Thyroid gland (tissue), 4 donors: ENCODE results near the gene LIPM.

Source experiments
- CTCF ChIP-seq, 6 experiments: fragments of 200-600 bp in 3 of 6; fragments of 450-650 bp in 3 of 6; sonication (generic) in 3 of 6; IDR thresholded peaks; one replicate each; pipeline ENCODE4 v1.5.1; 2016 to 2019; ENCODE audit warnings: antibody characterized with exemption in 6 of 6, mild to moderate bottlenecking in 2 of 6, inconsistent platforms in 1 of 6, moderate library complexity in 1 of 6
- POLR2A ChIP-seq, 2 donors: fragments of 450-650 bp; IDR thresholded peaks; one replicate each; pipeline ENCODE4 v1.6.1; 2017; ENCODE audit warnings: antibody characterized with exemption in 2 of 2, mild to moderate bottlenecking in 2 of 2, moderate library complexity in 1 of 2

- TF ChIP-seq CTCF (IDR thresholded peaks at IDR 0.05) = no peak
- no peak for TF ChIP-seq POLR2A (IDR thresholded peaks at IDR 0.05)
Observed at GRCh38 chr10:88781206-88781605, 21.3 kb upstream of the LIPM start.
